ENCODE measurements around the gene LINC00305. TPM values are rescaled to one million over a fixed set of nuclear protein-coding genes. Genes with fewer than 3 reads are reported as not detected.

Gene LINC00305
- total RNA-seq, 3 donors from 2014 or later: not detected

GRCh38 chr18:64134044-64134747 lies 14.7 kb downstream of the LINC00305 start:
- Histone ChIP-seq H3K4me3 (no peak overlapping the region), H3K36me3 (ENCODE audit: low read depth) (no peaks in the 10 kb centered on the region), H3K4me1 (ENCODE audit: low read depth) (no peaks in the 10 kb centered on the region), H3K9me3 (no peaks in the 10 kb centered on the region)
- ATAC-seq: no peak
- TF ChIP-seq CTCF (IDR thresholded peaks at IDR 0.05): no peak
- no peak for DNase-seq
- intact Hi-C loops (cut with DNase I, micrococcal nuclease): no loop called here

GRCh38 chr18:64132871-64133270 lies 16.0 kb downstream of the LINC00305 start:
- intact Hi-C loops (cut with DNase I, micrococcal nuclease): no loop called here
- H3K4me3 ChIP-seq: no peak overlapping the region
- no peaks in the 10 kb centered on the region for H3K4me1 ChIP-seq (ENCODE audit: low read depth)
- TF ChIP-seq CTCF (IDR thresholded peaks at IDR 0.05): no peak
- ATAC-seq: no peak
- no peaks in the 10 kb centered on the region for H3K9me3 ChIP-seq
- no peaks in the 10 kb centered on the region for H3K36me3 ChIP-seq (ENCODE audit: low read depth)
- DNase-seq: no peak

GRCh38 chr18:64131314-64131713 lies 17.6 kb downstream of the LINC00305 start:
- H3K9me3 ChIP-seq: no peaks in the 10 kb centered on the region
- no peaks in the 10 kb centered on the region for H3K4me1 ChIP-seq (ENCODE audit: low read depth)
- no peak for ATAC-seq
- intact Hi-C loops (cut with DNase I, micrococcal nuclease): no loop called here
- H3K4me3 ChIP-seq: no peak overlapping the region
- TF ChIP-seq CTCF (IDR thresholded peaks at IDR 0.05): no peak
- no peak for DNase-seq
- no peaks in the 10 kb centered on the region for H3K36me3 ChIP-seq (ENCODE audit: low read depth)

GRCh38 chr18:64127172-64127571 lies 21.7 kb downstream of the LINC00305 start:
- TF ChIP-seq CTCF (IDR thresholded peaks at IDR 0.05): no peak
- DNase-seq (no peak), ATAC-seq (no peak)
- Histone ChIP-seq H3K4me1 (ENCODE audit: low read depth) (no peaks in the 10 kb centered on the region), H3K36me3 (ENCODE audit: low read depth) (no peaks in the 10 kb centered on the region), H3K9me3 (no peaks in the 10 kb centered on the region), H3K4me3 (no peak overlapping the region)
- intact Hi-C loops (cut with DNase I, micrococcal nuclease): no loop called here

GRCh38 chr18:64119916-64120315 lies 29.0 kb downstream of the LINC00305 start:
- ATAC-seq (no peak), DNase-seq (no peak)
- no peaks in the 10 kb centered on the region for H3K36me3 ChIP-seq (ENCODE audit: low read depth)
- no peaks in the 10 kb centered on the region for H3K9me3 ChIP-seq
- H3K4me1 ChIP-seq (ENCODE audit: low read depth): no peaks in the 10 kb centered on the region
- no peak overlapping the region for H3K4me3 ChIP-seq
- intact Hi-C loops (cut with DNase I, micrococcal nuclease): no loop called here
- no peak for TF ChIP-seq CTCF (IDR thresholded peaks at IDR 0.05)

- Histone ChIP-seq H3K36me3 (ENCODE audit: low read depth) (no peaks in the 10 kb centered on the region), H3K4me3 (no peak overlapping the region), H3K9me3 (no peaks in the 10 kb centered on the region), H3K4me1 (ENCODE audit: low read depth) (no peaks in the 10 kb centered on the region)
- DNase-seq: no peak
- TF ChIP-seq CTCF (IDR thresholded peaks at IDR 0.05): no peak
- no peak for ATAC-seq
- intact Hi-C loops (cut with DNase I, micrococcal nuclease): no loop called here
These were observed 30.5 kb downstream of the LINC00305 start for GRCh38 chr18:64118406-64118805.

Measured in mucosa of descending colon (tissue), 3 donors.